Measurements from ENCODE around the gene SLC6A18.
"Not testable (repeated sequence)": the region's sequence is repeated elsewhere in the genome, so short reads cannot be mapped to it uniquely, and the experiment has no call there.

Gene SLC6A18

GRCh38 chr5:1259806-1260480 is 34.8 kb downstream of the SLC6A18 start:
- no peak for DNase-seq

GRCh38 chr5:1261643-1262042 is 36.5 kb downstream of the SLC6A18 start:
- DNase-seq, result no peak

GRCh38 chr5:1262381-1262780 is 37.2 kb downstream of the SLC6A18 start:
- DNase-seq, result no peak

- no peak for DNase-seq
Observed at GRCh38 chr5:1264211-1264610, 39.0 kb downstream of the SLC6A18 start.

- DNase-seq, result no peak
Observed at GRCh38 chr5:1265026-1265425, 39.8 kb downstream of the SLC6A18 start.

- no peak for DNase-seq
Observed at GRCh38 chr5:1265461-1266455, 40.6 kb downstream of the SLC6A18 start.

GRCh38 chr5:1266791-1267190 is 41.6 kb downstream of the SLC6A18 start:
- no peak for DNase-seq

- not testable (repeated sequence) for DNase-seq
Observed at GRCh38 chr5:1267464-1267863, 42.3 kb downstream of the SLC6A18 start.

GRCh38 chr5:1268056-1268455 is 42.9 kb downstream of the SLC6A18 start:
- DNase-seq, result no peak

- no peak for DNase-seq
Observed at GRCh38 chr5:1268666-1269065, 43.5 kb downstream of the SLC6A18 start.

GRCh38 chr5:1270426-1270825 is 45.2 kb downstream of the SLC6A18 start:
- no peak for DNase-seq

- no peak for DNase-seq
Observed at GRCh38 chr5:1270933-1271914, 46.0 kb downstream of the SLC6A18 start.

GRCh38 chr5:1272201-1272600 is 47.0 kb downstream of the SLC6A18 start:
- DNase-seq, result no peak

GRCh38 chr5:1273745-1274144 is 48.6 kb downstream of the SLC6A18 start:
- no peak for DNase-seq

- DNase-seq, result no peak
Observed at GRCh38 chr5:1274471-1274870, 49.3 kb downstream of the SLC6A18 start.

- not testable (repeated sequence) for DNase-seq
Observed at GRCh38 chr5:1275397-1276391, 50.5 kb downstream of the SLC6A18 start.

- no peak for DNase-seq
Observed at GRCh38 chr5:1276930-1277329, 51.7 kb downstream of the SLC6A18 start.

- no peak for DNase-seq
Observed at GRCh38 chr5:1277331-1277730, 52.1 kb downstream of the SLC6A18 start.

GRCh38 chr5:1277781-1278180 is 52.6 kb downstream of the SLC6A18 start:
- no peak for DNase-seq

- no peak for DNase-seq
Observed at GRCh38 chr5:1278216-1278615, 53.0 kb downstream of the SLC6A18 start.
